Sigmoid colon (tissue), 7 donors: ENCODE data around the gene SCEL. TPM values are rescaled to one million over a fixed set of nuclear protein-coding genes. Genes with fewer than 3 reads are reported as not detected.

Source experiments
- DNase-seq: peaks from one replicate; pipeline ENCODE4 v3.0.0-alpha.2; 2019
- H3K27ac ChIP-seq, 4 donors: fragments of 200-600 bp; sonication (generic); one replicate each; pipeline ENCODE4 v1.5.1; 2016 to 2019; ENCODE audit warnings: mild to moderate bottlenecking in 1 of 4
- H3K27me3 ChIP-seq, 3 donors: fragments of 200-600 bp; sonication (generic); one replicate each; pipeline ENCODE4 v1.5.1; 2019; ENCODE audit warnings: mild to moderate bottlenecking in 1 of 3
- H3K36me3 ChIP-seq, 4 donors: fragments of 200-600 bp; sonication (generic); one replicate each; pipeline ENCODE4 v1.5.1; 2016 to 2019
- H3K4me1 ChIP-seq, 4 donors: fragments of 200-600 bp; sonication (generic); one replicate each; pipeline ENCODE4 v1.5.1; 2017 to 2019
- H3K4me3 ChIP-seq, 4 donors: fragments of 200-600 bp; sonication (generic); one replicate each; pipeline ENCODE4 v1.5.1; 2017 to 2019; ENCODE audit warnings: mild to moderate bottlenecking in 2 of 4, moderate library complexity in 1 of 4
- H3K9me3 ChIP-seq, 4 donors: fragments of 200-600 bp in 3 of 4; sonication (generic) in 3 of 4; one replicate each; pipeline versions ENCODE4 v1.5.1 to v1.6.1; 2013 to 2019
- EP300 ChIP-seq, 4 donors: sonication (generic); formaldehyde crosslinking; IDR thresholded peaks; one replicate each; pipeline ENCODE4 v1.6.1; 2017; ENCODE audit warnings: antibody characterized with exemption in 4 of 4
- POLR2A ChIP-seq, 2 donors: fragments of 450-650 bp; IDR thresholded peaks; one replicate each; pipeline ENCODE4 v1.6.1; 2016; ENCODE audit warnings: antibody characterized with exemption in 2 of 2, mild to moderate bottlenecking in 2 of 2, moderate library complexity in 2 of 2
- POLR2AphosphoS5 ChIP-seq, 4 donors: sonication (generic); formaldehyde crosslinking; IDR thresholded peaks; one replicate each; pipeline ENCODE4 v1.6.1; 2017; ENCODE audit warnings: antibody characterized with exemption in 4 of 4
- WGBS, 2 donors: extraction: QIAGEN DNeasy Blood & Tissue Kit; methylation state at CpG; one replicate each; pipeline ENCODE4 v1.1.7; 2013; 5-methylcytosine and 5-hydroxymethylcytosine counted together
- intact Hi-C: fragments of 100-400 bp; cut with DNase I; formaldehyde crosslinking; loops from one replicate; pipeline ENCODE4 v1.15.1; 2023
- polyA plus RNA-seq, 3 donors: library from polyadenylated mRNA; stranded (reverse); fragments of 200-250 nt; gene quantifications; one replicate each; pipeline ENCODE4 v1.2.3, GENCODE V29; 2013
- total RNA-seq, 4 donors: library from RNA; depleted of rRNA; stranded (reverse); fragments of >200 nt; gene quantifications; one replicate each; pipeline ENCODE4 v1.1.0, GENCODE V29; 2016
- TF ChIP-seq, protein P1 (sequence below), 4 experiments: fragments of 450-650 bp in 3 of 4; fragments of 200-600 bp in 1 of 4; IDR thresholded peaks; one replicate each; pipeline ENCODE4 v1.5.1; 2016 to 2019; ENCODE audit warnings: antibody characterized with exemption in 4 of 4, mild to moderate bottlenecking in 3 of 4, moderate library complexity in 2 of 4
- donor health status: healthy with polysubstance abuse.
- donor health status: Bipolar disorder and iron deficiency.
- donor health status: healthy.

SCEL gene
- total and polyA plus RNA-seq, 7 donors = 0.54 to 2.4 (median 2.1) TPM; not detected in 4

DNA sequence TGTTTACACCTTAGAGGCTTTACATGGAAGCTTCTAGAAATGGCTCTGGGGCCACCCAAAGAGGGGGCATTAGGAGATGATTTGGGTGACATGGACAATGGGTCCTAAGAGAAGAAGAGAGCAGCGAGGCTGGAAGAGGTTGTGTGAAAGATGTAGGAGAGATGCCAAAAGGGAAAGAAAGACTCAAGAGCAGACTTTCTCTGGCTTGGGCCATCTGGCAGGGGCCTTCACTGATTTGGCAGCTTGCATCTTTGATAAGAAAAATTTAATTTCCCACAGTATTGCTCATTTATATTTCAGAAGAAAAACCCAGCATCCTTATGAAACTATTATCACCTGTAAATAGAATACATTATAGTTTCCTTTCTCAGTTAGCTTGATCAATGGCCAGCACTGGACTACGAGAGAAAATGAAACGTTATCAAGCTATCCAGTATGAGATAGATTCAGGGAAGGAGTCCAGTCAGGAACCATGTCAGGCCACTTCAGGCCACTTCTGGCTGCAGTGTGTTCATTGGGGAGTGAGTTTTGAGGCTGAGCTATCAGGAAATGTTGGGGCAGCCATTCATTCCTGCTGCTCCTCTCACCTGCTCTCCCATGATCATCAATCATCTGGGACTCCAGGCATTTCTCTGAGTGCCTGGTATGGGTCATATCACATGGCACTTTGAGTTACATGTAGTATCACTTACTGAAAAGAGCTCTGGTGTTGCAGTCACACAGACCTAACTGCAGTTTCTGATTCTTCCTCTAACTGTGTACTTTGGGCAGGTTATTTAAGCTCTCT, 10.3 kb downstream of the SCEL start:
- no peaks in the 10 kb centered on the region for H3K27me3 ChIP-seq
- no peak overlapping the region for H3K4me3 ChIP-seq
- no peaks in the 10 kb centered on the region for H3K9me3 ChIP-seq
- 65 to 80% methylated on average over 3 of the region's 3 CpGs for WGBS, 2 donors
- DNase-seq = no peak
- H3K36me3 ChIP-seq = no peaks in the 10 kb centered on the region
- peaks cover 0 to 14% (median 9%) of the 10 kb centered on the region in 4 donors for H3K4me1 ChIP-seq
- intact Hi-C loops = no loop called here
- TF ChIP-seq POLR2AphosphoS5 (IDR thresholded peaks at IDR 0.05) (no peak), POLR2A (IDR thresholded peaks at IDR 0.05) (no peak), EP300 (IDR thresholded peaks at IDR 0.05) (no peak)
- TF ChIP-seq, protein P1, sequence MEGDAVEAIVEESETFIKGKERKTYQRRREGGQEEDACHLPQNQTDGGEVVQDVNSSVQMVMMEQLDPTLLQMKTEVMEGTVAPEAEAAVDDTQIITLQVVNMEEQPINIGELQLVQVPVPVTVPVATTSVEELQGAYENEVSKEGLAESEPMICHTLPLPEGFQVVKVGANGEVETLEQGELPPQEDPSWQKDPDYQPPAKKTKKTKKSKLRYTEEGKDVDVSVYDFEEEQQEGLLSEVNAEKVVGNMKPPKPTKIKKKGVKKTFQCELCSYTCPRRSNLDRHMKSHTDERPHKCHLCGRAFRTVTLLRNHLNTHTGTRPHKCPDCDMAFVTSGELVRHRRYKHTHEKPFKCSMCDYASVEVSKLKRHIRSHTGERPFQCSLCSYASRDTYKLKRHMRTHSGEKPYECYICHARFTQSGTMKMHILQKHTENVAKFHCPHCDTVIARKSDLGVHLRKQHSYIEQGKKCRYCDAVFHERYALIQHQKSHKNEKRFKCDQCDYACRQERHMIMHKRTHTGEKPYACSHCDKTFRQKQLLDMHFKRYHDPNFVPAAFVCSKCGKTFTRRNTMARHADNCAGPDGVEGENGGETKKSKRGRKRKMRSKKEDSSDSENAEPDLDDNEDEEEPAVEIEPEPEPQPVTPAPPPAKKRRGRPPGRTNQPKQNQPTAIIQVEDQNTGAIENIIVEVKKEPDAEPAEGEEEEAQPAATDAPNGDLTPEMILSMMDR (IDR thresholded peaks at IDR 0.05) = no peak
- no peak overlapping the region for H3K27ac ChIP-seq

DNA sequence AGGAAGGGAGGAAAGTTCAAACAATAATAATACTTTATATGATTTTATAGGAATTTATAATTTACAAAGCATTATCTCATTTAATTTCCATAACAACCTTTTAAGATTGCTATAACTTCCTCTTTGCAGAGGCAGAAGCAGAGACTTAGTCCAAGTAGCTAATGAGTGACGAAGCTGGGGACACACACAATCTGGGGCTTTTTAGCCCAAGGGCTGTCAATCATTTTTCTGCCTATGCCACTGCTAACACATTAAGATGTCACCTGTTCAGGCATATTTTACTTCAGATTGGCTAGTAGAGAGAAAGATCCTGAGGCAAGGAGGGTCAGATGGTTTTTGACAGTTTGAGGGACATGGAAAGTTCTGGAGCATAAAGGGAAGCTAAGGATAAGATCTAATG, 12.6 kb downstream of the SCEL start:
- TF ChIP-seq, protein P1 (IDR thresholded peaks at IDR 0.05) = no peak
- TF ChIP-seq POLR2AphosphoS5 (IDR thresholded peaks at IDR 0.05) (no peak), EP300 (IDR thresholded peaks at IDR 0.05) (no peak), POLR2A (IDR thresholded peaks at IDR 0.05) (no peak)
- WGBS, 2 donors = 73 to 83% methylated on average over 1 of the region's 1 CpG
- no peak overlapping the region for H3K27ac ChIP-seq
- no peaks in the 10 kb centered on the region for H3K27me3 ChIP-seq
- H3K36me3 ChIP-seq = no peaks in the 10 kb centered on the region
- DNase-seq = no peak
- H3K4me3 ChIP-seq = no peak overlapping the region
- intact Hi-C loops = no loop called here
- H3K9me3 ChIP-seq = no peaks in the 10 kb centered on the region
- peaks cover 0 to 14% (median 9%) of the 10 kb centered on the region in 4 donors for H3K4me1 ChIP-seq

DNA sequence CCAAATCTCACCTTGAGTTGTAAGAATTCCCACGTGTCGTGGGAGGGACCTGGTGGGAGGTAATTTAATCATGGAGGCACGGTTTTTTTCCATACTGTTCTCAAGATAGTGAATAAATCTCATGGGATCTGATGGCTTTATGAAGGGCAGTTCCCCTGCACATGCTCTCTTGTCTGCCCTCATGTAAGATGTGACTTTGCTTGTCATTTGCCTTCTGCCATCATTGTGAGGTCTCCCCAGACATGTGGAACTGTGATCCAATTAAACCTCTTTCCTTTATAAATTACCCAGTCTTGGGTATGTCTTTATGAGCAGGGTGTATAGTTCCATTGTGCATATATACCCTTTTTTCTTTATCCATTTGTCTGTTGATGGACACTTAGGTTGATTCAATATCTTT, 13.1 kb downstream of the SCEL start:
- Histone ChIP-seq H3K27me3 (no peaks in the 10 kb centered on the region), H3K4me1 (peaks cover 0 to 11% (median 9%) of the 10 kb centered on the region in 4 donors), H3K27ac (no peak overlapping the region), H3K9me3 (no peaks in the 10 kb centered on the region), H3K36me3 (no peaks in the 10 kb centered on the region), H3K4me3 (no peak overlapping the region)
- intact Hi-C loops = no loop called here
- TF ChIP-seq EP300 (IDR thresholded peaks at IDR 0.05) = no peak
- no peak for TF ChIP-seq POLR2A (IDR thresholded peaks at IDR 0.05)
- TF ChIP-seq POLR2AphosphoS5 (IDR thresholded peaks at IDR 0.05) = no peak
- TF ChIP-seq, protein P1 (IDR thresholded peaks at IDR 0.05) = no peak
- no peak for DNase-seq
- WGBS, 2 donors = 74 to 82% methylated on average over 3 of the region's 3 CpGs

DNA sequence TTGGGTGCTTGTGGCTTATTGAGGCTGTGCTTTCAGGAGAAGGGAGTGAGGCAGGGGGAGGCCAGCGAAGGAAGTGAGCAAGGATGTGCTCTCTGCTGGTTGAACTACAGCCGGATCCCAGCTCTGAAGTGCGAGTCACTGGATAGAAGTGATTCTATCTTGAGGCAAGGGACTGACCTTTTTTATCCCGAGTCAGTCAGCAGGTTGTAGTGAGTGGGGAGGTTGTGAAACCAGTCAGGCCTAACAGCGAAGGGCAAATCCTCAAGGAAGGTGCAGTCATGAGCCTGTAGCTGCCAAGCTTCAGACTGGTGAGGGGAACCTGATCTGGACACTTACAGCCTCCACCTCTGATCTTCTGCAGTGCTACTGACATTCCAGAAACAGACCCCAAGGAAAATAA, 18.6 kb downstream of the SCEL start:
- H3K9me3 ChIP-seq = no peaks in the 10 kb centered on the region
- no peak for TF ChIP-seq POLR2A (IDR thresholded peaks at IDR 0.05)
- no peak for TF ChIP-seq POLR2AphosphoS5 (IDR thresholded peaks at IDR 0.05)
- no peak for TF ChIP-seq EP300 (IDR thresholded peaks at IDR 0.05)
- TF ChIP-seq, protein P1 (IDR thresholded peaks at IDR 0.05) = no peak
- WGBS, 2 donors = 75 to 91% methylated on average over 5 of the region's 5 CpGs
- no peaks in the 10 kb centered on the region for H3K36me3 ChIP-seq
- intact Hi-C loops = no loop called here
- H3K27me3 ChIP-seq = no peaks in the 10 kb centered on the region
- H3K27ac ChIP-seq = no peak overlapping the region
- H3K4me1 ChIP-seq = no peaks in the 10 kb centered on the region
- DNase-seq = no peak
- no peak overlapping the region for H3K4me3 ChIP-seq
